Muscle of back (tissue), 13 donors: ENCODE measurements around the gene YDJC. TPM values are rescaled to one million over a fixed set of nuclear protein-coding genes. Genes with fewer than 3 reads are reported as not detected.
"Not testable (repeated sequence)": the region's sequence is repeated elsewhere in the genome, so short reads cannot be mapped to it uniquely, and the experiment has no call there.

ENCODE experiments used
- DNase-seq, 3 donors: peaks; one replicate each; pipeline versions ENCODE4 v3.0.0 to v3.0.0-alpha.2; 2013
- long read RNA-seq, 9 donors: transcript quantifications; one replicate each; lab custom pipeline, GENCODE V29; 2026
- polyA plus RNA-seq, 10 donors: library from polyadenylated mRNA; unstranded; fragments of 120-200 nt; gene quantifications; one replicate each; pipeline ENCODE4 v1.2.1, GENCODE V29; 2013; ENCODE audit not compliant: insufficient read length in 10 of 10

Gene YDJC, protein sequence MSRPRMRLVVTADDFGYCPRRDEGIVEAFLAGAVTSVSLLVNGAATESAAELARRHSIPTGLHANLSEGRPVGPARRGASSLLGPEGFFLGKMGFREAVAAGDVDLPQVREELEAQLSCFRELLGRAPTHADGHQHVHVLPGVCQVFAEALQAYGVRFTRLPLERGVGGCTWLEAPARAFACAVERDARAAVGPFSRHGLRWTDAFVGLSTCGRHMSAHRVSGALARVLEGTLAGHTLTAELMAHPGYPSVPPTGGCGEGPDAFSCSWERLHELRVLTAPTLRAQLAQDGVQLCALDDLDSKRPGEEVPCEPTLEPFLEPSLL
- polyA plus RNA-seq, result 1 to 10 TPM; 2.7 to 5.6 (median 4.0) TPM
- long read RNA-seq, donor 1, partial matches to known transcripts, result 0 of 2 reads
- long read RNA-seq, donor 1, other reads (novel, unspliced or antisense), result 0 of 2 reads
- long read RNA-seq, donor 2, partial matches to known transcripts, result 0 of 2 reads
- long read RNA-seq, donor 2, other reads (novel, unspliced or antisense), result 0 of 2 reads
- long read RNA-seq, donor 3, result 0 reads
- long read RNA-seq, donor 4, partial matches to known transcripts, result 0 of 1 reads
- long read RNA-seq, donor 4, other reads (novel, unspliced or antisense), result 0 of 1 reads
- long read RNA-seq, donor 5, partial matches to known transcripts, result 0 of 3 reads
- long read RNA-seq, donor 5, other reads (novel, unspliced or antisense), result 0 of 3 reads
- long read RNA-seq, donor 6, partial matches to known transcripts, result 0 of 3 reads
- long read RNA-seq, donor 6, other reads (novel, unspliced or antisense), result 0 of 3 reads
- long read RNA-seq, donor 7, partial matches to known transcripts, result 0 of 1 reads
- long read RNA-seq, donor 7, other reads (novel, unspliced or antisense), result 0 of 1 reads
- long read RNA-seq, donor 8, result 0 reads
- long read RNA-seq, donor 9, result 0 reads

DNA sequence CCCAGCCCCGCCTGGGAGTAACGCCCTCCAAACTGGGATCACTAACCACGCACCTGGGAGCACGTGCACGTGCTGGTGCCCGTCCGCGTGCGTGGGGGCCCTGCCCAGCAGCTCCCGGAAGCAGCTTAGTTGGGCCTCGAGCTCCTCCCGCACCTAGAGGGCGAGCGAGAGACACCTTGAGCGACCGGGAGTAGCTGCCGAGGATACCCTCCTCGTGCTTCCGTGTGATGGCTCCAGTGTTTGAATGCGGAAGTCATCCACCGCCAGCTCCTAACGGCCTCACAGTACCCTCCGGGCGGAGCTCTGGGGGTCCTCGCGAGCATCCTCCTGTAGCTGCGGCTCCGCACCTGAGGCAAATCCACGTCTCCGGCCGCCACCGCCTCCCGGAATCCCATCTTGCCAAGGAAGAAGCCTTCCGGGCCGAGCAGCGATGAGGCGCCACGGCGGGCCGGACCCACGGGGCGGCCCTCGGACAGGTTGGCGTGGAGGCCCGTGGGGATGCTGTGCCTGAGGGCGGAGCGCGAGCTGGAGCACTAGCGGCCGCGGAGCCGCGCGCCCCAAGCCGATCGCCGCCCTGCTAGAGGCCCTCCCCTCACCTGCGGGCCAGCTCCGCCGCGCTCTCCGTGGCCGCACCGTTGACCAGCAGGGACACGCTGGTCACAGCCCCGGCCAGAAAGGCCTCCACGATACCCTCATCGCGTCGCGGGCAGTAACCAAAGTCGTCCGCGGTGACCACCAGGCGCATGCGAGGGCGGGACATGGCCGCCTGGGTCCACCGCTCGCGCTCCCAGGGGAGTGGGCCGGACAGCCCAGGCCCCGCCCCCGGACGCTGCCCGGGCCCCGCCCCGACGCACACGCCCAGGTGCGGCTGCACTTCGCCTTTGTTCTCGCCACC lies at the start of gene YDJC:
Gene YDJC, minus strand, starts transcription at position 768 of the 895 bp plus-strand sequence. Its CDS starts 8 bp downstream, at position 760.
- peak; percentile 77 to 94 (median 90) for DNase-seq

DNA sequence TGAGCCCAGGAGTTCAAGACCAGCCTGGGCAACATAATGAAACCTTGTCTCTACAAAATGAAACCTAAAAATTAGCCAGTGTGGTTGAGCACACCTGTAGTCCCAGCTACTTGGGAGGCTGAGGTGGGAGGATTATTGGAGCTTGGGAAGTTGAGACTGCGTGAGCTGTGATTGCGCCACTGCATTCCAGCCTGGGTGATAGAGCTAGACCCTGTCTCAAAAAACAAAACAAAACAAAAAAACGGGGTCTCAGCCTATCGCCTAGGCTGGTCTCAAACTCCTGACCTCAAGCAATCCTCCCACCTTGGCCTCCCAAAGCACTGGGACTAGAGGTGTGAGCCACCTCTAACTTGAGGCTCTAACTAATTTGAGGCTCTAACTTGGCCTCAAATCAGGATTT lies 49.6 kb upstream of the YDJC start:
- DNase-seq, result no peak

DNA sequence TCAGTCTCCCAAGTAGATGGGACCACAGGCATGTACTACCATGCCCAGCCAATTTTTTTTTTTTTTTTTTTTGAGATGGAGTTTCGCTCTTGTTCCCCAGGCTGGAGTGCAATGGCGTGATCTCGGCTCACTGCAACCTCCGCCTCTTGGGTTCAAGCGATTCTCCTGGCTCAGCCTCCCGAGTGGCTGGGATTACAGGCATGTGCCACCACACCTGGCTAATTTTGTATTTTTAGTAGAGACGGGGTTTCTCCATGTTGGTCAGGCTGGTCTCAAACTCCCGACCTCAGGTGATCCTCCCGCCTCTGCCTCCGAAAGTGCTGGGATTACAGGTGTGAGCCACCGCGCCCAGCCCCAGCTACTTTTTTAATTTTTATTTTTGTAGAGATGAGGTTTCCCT lies 49.0 kb upstream of the YDJC start:
- not testable (repeated sequence) for DNase-seq

DNA sequence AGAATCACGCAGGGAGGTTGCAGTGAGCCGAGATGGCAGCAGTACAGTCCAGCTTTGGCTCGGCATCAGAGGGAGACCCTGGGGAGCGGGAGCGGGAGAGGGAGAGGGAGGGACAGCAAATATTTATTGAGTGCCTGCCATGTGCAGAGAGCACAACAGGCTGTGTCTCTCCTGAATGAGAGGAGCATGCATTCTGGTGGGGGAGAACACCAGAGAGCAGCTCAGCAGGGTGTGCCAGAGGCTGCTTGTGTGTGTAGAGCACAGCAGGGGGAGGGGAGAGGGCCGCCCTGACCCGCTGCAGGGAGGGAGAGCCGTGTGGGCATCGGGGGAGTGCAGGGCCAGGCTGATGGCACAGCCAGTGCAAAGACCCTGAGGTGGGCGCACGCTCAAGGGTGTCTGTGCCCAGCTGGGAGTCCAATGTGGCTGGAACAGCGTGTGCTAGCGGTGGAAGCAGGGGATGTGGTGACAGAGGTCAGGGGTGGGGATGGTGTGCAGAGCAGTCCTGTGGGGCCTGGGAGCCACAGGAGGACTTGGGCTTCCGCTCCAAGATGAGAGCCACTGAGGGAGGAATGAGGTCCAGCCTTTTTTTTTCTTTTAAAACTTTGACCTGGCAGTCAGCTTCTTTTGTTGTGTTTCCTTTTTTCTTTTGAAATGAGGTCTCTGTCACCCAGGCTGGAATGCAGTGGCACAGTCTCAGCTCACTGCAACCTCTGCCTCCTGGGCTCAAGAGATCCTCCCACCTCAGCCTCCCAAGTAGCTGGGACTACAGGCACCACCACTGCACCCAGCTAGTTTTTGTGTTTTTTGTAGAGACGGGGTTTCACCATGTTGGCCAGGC lies 48.0 kb upstream of the YDJC start:
- DNase-seq, result peak in 1 of 3 donors; percentile 32

DNA sequence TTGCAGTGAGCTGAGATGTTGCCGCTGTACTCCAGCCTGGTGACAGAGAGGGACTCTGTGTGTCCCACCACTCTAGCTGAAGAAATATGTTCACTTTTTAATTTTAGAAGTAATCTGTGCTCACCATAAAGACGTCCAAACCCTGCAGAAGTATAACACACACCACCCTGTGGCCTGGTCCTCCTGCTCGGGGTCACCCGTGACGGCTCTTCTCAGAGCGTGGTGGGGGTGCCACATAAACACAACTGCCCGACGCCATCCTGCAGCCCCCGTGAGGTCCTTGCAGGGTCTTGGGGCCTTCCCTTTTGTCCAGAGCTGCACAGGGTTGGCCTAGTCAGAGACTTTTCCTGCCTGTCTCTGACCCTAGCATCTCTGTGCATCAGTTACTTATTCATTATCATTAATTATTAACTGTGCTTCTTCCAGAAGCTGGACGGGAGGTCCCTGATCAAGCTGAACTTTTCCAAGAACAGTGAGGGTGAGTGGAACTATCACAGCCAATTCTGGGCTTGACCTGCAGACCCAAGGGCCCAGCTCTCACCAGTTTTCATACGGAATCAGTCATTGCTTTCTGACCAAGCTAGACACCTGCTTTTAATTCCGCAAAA lies 44.9 kb upstream of the YDJC start:
- DNase-seq, result no peak

DNA sequence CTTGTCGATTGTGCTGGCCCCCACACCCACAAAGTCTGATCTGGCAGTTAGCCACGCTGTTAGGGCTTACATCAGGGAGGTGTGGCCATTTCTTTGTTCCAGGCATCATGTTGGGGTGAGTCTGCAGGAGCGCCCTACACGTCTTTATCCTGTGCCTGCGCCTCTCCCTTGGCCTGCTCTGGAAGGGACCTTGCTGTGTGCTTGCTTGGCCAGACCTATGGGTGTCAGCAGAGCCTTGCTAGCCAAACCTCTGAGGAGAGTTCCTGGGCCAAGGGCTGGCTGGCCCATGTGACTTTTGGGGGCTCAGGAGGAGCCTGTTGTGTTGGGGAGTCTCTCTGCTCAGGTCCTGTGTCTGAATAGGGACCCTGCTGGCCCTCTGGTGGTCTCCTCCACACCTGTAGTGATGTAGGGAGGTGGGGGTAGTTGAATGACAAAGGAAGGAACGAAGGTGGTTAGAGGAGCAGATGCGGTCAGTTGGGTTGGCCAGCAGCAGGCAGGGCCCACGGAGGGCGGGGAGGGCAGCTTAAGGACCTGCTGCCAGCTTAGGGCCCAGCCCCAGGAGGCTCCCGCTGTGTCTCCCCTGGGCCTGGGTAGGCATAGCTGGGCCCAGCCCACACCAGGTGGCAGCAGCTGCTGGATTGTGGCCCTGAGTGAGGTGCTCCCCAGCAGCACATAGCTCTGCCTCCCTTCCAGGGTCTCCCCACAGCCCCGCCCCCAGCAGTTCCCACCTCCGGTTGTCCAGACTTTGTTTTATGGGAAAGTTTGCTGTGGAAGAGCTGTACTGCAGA lies 43.9 kb upstream of the YDJC start:
- no peak for DNase-seq

DNA sequence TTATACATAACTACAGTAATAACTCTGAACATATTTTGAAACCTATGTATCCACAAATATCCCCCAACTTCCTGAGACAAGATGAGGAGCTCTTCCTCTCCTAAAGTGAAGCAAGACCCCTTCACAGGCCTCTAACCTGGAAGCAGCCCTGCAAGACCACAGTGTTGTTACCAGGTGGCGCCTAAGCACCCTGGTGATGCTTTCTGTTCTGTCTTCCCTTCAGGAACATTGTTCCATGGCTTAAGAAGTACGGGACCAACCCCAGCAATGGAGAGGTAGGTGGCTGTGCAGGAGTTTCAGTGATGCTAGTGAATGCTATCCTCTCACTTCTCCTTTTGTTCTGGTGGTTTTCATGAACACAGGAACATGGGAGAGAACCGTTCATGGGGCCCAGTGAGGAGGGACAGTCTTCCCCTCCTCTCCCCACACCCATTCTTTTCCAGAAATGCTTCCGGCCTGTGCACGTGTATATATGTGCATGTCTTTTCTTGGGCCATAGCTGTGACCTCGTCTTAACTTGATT lies 42.3 kb upstream of the YDJC start:
- no peak for DNase-seq

DNA sequence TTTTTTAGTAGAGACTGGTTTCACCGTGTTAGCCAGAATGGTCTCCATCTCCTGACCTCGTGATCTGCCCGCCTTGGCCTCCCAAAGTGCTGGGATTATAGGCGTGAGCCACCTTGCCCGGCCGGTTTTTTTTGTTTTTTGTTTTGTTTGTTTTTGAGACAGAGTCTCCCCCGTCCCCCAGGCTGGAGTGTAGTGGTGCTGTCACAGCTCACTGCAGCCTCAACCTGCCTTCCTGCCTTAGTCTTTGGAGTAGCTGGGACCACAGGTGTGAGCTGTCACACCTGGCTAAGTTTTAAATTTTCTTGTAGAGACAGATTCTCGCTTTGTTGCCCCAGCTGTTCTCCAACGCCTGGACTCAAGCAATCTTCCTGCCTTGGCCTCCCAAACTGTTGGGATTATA lies 39.2 kb upstream of the YDJC start:
- no peak for DNase-seq

DNA sequence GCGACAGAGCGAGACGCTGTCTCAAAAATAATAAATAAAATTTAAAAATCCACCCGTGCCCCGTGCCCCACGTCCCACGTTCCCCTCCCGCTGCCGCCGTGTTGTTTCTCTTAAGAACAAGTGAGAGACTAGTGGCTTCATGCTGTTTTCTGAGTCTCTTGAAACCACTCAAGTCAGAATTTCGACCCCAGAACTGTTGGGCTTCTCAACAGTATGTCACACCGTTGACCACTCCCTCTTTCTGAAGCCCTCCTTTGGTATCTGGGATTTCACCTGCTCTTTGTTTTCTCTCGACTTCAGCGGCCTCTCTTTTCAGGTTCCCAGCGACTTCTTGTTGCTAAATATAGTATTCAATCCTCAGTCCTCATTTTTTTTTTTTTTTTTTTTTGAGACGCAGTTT lies 37.0 kb upstream of the YDJC start:
- no peak for DNase-seq

DNA sequence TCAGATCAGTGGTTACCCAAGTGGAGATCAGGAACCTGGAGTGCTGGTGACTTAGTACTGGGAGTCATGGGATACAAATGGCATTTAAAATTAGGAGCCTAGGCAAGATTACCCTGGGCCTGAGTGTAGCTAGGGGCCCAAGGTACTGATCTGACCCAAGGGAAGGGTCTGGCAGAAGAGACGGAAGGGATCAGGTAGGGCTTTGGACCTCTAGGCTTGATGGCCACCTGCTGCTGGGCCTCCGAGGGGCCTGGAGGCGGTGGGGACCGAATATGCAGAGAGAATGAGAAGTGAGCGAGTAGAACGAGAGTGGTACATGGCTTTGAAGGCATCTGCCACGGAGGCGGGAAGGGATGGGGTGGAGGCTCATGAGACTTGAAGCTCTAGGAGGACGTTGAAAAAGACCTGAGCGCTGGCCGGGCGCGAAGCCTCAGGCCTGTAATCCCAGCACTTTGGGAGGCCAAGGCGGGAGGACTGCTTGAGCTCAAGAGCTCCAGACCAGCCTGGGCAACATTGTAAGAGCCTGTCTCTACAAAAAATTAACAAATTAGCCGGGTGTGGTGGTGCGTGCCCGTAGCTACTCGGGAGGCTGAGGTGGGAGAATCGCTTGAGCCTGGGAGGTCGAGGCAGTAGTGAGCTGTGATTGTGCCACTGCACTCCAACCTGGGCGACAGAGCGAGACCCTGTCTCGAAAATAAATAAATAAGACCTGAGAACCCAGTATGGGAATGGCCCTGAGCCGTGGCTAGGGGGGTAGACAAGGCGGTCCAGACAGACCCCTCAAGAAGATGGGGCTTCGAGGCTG lies 35.4 kb upstream of the YDJC start:
- DNase-seq, result no peak

DNA sequence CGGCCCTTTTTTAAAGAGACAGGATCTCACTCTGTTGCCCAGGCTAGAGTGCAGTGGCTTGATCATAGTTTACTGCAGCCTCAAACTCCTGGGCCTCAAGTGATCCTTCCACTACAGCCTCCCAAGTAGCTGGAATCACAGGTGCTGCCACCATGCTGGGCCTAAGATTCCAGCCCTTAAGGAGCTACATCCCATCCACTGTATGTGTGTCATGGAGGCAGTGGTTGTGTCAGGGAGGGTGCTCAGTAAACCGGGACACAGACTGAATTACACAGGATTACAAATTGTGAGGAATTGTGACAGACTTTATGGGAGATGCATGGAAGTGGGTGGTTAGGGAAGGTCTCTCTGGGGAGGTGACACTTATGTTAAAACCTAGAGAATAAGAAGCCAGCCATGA lies 33.9 kb upstream of the YDJC start:
- no peak for DNase-seq

DNA sequence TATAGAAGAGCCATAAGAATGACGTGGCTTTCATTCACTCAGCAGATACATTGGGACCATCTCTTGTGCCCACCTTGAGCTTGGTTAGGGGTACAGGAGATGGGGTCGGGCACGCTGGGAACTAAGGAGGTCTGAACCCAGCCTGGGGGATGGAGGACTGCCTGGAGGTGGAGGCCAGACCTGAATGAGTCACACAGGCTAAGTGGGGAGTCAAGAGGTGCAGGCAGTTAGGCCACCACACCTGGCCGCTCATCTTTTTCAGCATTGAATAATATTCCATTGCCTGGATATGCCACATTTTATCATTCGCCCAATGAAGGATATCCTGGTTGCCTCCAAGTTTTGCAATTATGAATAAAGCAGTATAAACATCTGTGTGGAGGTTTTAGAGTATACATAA lies 32.2 kb upstream of the YDJC start:
- DNase-seq, result no peak

DNA sequence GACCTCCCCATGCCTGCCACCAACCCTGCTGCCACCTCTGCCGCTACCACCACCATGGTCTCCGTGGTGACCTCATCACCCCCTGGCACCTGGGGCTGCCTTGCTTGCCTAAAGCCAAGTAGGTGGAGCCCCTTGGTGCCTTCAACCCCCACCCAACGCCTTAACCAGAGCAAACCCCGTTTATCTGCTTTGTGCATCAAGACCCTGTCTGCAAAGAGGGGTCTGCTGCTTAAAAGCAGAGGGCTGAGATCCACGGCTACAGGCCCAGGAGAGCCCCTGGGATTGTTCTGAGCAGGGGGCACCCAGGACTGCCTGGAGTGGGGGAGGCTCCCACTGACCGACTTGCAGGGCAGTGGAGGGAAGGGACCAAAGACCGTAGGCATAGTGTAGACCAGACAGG lies 31.1 kb upstream of the YDJC start:
- no peak for DNase-seq

DNA sequence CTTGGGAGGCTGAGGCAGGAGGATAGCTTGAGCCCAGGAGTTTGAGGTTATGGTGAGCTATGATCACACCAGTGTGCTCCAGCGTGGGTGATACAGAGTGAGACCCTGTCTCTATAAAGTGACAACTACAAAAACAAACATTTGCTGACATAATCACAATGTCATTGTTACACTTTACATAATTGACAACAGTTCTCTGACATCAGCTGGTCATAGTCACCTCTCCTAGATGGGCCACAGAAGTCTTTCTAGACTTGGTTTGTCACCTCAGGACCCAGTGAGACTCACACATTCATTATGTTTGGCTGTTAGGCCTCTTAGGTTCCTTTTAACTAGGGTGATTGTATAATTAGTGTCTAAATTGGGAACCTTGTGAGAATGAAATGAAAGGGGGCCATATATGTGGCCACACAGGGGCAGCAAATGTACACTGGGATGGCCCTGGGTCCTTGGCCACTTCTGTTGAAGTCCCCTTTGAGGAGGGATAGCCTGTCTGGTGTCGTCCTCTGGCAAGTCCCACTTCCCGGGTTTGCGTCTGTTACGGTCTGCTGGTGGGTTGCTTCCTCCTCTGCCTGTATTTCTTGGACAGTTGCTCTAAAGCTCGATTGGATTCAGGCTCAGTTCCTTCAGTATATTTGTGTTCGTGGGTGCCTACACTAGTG lies 30.2 kb upstream of the YDJC start:
- no peak for DNase-seq

DNA sequence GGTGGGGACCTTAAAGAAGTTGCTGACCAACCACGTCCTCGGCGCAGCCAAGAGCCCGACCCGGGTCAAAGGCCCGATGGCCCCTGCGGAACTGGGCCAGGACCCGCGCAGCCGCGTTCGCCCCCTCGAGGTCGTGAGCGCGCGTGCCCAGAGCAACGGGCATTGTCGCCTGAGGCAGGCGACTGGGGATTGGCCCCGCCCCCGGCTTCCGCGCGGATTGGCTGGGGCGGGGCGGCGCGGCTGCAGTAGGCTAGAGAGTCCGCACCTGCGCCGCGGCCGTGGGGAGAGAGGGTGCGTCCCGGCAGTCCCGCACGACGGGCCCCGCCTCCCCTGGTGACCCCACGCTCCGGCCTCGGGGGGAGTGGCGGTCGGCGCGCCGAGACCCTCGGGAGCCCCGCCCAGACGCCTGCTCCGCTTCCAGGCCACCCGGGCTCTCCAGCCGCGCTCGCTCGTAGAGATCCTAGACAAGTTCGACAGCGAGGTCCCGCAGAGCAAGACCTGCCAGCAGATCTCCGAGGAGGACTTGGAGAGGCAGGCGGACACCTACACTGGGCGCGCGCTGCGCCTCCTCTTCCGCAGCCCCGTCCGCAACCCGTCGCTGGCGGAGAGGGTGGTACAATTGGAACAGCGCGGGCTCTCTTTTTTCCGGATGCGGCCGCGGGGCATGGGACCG lies 27.7 kb upstream of the YDJC start:
- DNase-seq, result peak in 2 of 3 donors; percentile 58 to 80

DNA sequence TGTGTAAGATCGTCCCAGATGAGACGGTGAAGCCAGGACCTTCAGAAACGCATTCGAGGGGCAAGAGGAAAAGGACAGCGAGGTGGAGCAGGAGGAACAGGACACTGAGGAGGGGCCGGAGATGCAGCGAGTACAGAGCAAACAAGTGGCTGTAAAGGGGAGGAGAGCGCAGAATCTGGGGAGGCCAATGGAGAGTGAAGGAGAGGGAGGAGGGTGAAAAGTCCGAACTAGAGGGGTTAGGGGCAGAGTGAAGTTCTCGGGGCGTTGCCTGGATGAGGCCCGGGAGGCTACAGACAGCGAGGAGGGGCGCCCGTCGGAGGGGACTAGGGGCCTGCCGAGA lies 27.2 kb upstream of the YDJC start:
- DNase-seq, result peak in 1 of 3 donors; percentile 35
